Keratinocyte (primary cell): ENCODE data around the gene ALKBH2.

ENCODE experiments used
- EZH2 ChIP-seq: IDR thresholded peaks from one replicate; pipeline ENCODE4 v1.6.1; 2012; ENCODE audit warnings: inconsistent platforms, mild to moderate bottlenecking, low read length, moderate library complexity
- TF ChIP-seq, protein P1 (sequence below), 3 experiments: IDR thresholded peaks in 1 of 3; conservative IDR thresholded peaks in 1 of 3; optimal IDR thresholded peaks in 1 of 3; 2 replicates in 2 of 3; 3 replicates in 1 of 3; pipeline versions ENCODE3 to v1.5.1; 2011; ENCODE audit warnings: low read length in 3 of 3, mild to moderate bottlenecking in 3 of 3, moderate library complexity in 2 of 3, control low read depth in 1 of 3, inconsistent platforms in 1 of 3; ENCODE audit not compliant: insufficient read depth in 2 of 3; ENCODE audit errors: extremely low read depth in 1 of 3

GRCh38 chr12:109089683-109090082 lies 3.6 kb downstream of the ALKBH2 start:
- TF ChIP-seq, protein P1, sequence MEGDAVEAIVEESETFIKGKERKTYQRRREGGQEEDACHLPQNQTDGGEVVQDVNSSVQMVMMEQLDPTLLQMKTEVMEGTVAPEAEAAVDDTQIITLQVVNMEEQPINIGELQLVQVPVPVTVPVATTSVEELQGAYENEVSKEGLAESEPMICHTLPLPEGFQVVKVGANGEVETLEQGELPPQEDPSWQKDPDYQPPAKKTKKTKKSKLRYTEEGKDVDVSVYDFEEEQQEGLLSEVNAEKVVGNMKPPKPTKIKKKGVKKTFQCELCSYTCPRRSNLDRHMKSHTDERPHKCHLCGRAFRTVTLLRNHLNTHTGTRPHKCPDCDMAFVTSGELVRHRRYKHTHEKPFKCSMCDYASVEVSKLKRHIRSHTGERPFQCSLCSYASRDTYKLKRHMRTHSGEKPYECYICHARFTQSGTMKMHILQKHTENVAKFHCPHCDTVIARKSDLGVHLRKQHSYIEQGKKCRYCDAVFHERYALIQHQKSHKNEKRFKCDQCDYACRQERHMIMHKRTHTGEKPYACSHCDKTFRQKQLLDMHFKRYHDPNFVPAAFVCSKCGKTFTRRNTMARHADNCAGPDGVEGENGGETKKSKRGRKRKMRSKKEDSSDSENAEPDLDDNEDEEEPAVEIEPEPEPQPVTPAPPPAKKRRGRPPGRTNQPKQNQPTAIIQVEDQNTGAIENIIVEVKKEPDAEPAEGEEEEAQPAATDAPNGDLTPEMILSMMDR (optimal IDR thresholded peaks at IDR 0.05 in 1 of 3, IDR thresholded peaks at IDR 0.05 in 1 of 3, conservative IDR thresholded peaks at IDR 0.05 in 1 of 3; ENCODE audit: extremely low read depth in 1 of 3, insufficient read depth in 2 of 3, low read length in 3 of 3): no peak
- no peak for TF ChIP-seq EZH2
